ENCODE measurements around the gene BIRC5. TPM values are rescaled to one million over a fixed set of nuclear protein-coding genes. Genes with fewer than 3 reads are reported as not detected.

Gene BIRC5
- total RNA-seq, 6 experiments from 2014 or later: 0.57 to 2.0 (median 1.4) TPM

DNA sequence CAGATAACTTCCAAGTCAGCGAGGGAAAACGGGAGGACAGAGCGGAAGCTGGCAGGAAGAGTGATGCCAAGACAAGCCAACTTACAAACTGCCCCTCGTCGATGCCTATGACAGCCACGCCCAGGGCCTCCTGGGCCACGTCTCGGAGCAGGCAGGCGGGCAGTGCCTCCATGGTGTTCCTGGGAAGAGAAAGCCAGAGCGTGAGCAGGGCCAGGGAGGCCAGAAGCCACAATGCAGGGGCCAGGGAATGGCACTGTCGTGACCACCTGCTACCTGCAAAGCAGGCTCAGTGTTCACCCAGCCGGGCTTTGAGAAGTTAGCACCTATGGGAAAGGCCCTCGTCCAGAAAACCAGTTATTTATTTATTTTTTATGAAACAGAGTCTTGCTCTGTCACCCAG, 31.5 kb upstream of the BIRC5 start:
- ATAC-seq (no peak), DNase-seq (peak in 1 of 3 donors; percentile 37)
- Histone ChIP-seq H3K4me3 (no peak overlapping the region), H3K27me3 (no peaks in the 10 kb centered on the region), H3K4me1 (peaks cover 0 to 30% (median 15%) of the 10 kb centered on the region in 4 donors), H3K27ac (no peak overlapping the region), H3K36me3 (no peaks in the 10 kb centered on the region), H3K9me3 (no peaks in the 10 kb centered on the region)
- TF ChIP-seq, protein P1, sequence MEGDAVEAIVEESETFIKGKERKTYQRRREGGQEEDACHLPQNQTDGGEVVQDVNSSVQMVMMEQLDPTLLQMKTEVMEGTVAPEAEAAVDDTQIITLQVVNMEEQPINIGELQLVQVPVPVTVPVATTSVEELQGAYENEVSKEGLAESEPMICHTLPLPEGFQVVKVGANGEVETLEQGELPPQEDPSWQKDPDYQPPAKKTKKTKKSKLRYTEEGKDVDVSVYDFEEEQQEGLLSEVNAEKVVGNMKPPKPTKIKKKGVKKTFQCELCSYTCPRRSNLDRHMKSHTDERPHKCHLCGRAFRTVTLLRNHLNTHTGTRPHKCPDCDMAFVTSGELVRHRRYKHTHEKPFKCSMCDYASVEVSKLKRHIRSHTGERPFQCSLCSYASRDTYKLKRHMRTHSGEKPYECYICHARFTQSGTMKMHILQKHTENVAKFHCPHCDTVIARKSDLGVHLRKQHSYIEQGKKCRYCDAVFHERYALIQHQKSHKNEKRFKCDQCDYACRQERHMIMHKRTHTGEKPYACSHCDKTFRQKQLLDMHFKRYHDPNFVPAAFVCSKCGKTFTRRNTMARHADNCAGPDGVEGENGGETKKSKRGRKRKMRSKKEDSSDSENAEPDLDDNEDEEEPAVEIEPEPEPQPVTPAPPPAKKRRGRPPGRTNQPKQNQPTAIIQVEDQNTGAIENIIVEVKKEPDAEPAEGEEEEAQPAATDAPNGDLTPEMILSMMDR (IDR thresholded peaks at IDR 0.05): no peak
- TF ChIP-seq POLR2A (IDR thresholded peaks at IDR 0.05): no peak
- WGBS (ENCODE audit: insufficient coverage, low coverage, low lambda C conversion rate, missing lambda C conversion rate): 89% methylated on average over 6 of the region's 13 CpGs
- intact Hi-C loops (cut with DNase I): no loop called here

DNA sequence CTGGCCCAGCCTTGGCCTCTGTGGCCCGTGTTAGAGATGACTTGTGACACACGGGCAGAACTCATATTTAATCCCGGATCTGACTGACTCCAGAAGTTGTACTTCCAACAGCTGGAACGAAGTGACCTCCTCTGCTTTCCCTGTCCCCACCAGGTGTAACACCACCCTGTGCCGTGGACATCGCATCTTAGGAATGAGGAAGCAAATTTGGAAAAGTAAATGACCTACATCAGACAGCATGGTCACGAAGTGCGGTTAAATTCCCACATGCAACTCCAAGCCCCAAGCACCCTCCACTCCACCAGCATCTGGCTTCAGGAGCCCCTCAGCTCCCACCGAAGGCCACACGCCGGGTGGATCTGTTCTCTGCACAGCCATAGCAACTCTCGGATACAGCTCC, 30.1 kb upstream of the BIRC5 start:
- ATAC-seq (no peak), DNase-seq (peak in 1 of 3 donors; percentile 42)
- intact Hi-C loops (cut with DNase I): no loop called here
- no peaks in the 10 kb centered on the region for H3K9me3 ChIP-seq
- no peaks in the 10 kb centered on the region for H3K27me3 ChIP-seq
- H3K27ac ChIP-seq: peak overlapping the region in 2 of 3 donors; percentile 30 to 71
- no peak overlapping the region for H3K4me3 ChIP-seq
- TF ChIP-seq, protein P1 (IDR thresholded peaks at IDR 0.05): no peak
- no peak for TF ChIP-seq POLR2A (IDR thresholded peaks at IDR 0.05)
- 61% methylated on average over 8 of the region's 12 CpGs for WGBS (ENCODE audit: insufficient coverage, low coverage, low lambda C conversion rate, missing lambda C conversion rate)
- H3K36me3 ChIP-seq: no peaks in the 10 kb centered on the region
- H3K4me1 ChIP-seq: peaks cover 0 to 32% (median 15%) of the 10 kb centered on the region in 4 donors

DNA sequence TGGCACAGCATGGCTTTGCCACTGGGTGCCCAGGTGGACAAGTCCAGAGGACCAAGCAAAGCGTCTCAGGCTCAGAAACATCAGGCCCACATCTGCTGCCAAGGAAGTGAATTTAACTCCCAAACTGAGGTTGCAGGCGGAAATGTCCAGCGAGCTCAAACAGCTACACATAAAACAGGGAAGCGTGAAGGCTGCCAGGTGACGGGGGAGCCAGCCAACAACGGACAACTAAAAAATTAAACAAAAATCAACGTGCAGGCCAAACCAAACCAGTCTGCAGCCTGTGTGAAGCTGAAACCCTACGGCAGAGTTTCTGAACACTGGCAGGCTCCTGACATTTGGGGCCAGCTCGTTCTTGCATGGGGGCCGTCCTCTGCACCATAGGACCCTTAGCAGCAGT, 29.7 kb upstream of the BIRC5 start:
- no peaks in the 10 kb centered on the region for H3K36me3 ChIP-seq
- H3K27ac ChIP-seq: peak overlapping the region; percentile 24 to 71 (median 30)
- TF ChIP-seq, protein P1 (IDR thresholded peaks at IDR 0.05): no peak
- TF ChIP-seq POLR2A (IDR thresholded peaks at IDR 0.05): no peak
- ATAC-seq: peak in 2 of 4 donors; percentile 0 to 1
- no peak overlapping the region for H3K4me3 ChIP-seq
- WGBS (ENCODE audit: insufficient coverage, low coverage, low lambda C conversion rate, missing lambda C conversion rate): 63% methylated on average over 3 of the region's 10 CpGs
- H3K4me1 ChIP-seq: peaks cover 0 to 35% (median 15%) of the 10 kb centered on the region in 4 donors
- DNase-seq: peak in 1 of 3 donors; percentile 80
- intact Hi-C loops (cut with DNase I): no loop called here
- no peaks in the 10 kb centered on the region for H3K27me3 ChIP-seq
- no peaks in the 10 kb centered on the region for H3K9me3 ChIP-seq

DNA sequence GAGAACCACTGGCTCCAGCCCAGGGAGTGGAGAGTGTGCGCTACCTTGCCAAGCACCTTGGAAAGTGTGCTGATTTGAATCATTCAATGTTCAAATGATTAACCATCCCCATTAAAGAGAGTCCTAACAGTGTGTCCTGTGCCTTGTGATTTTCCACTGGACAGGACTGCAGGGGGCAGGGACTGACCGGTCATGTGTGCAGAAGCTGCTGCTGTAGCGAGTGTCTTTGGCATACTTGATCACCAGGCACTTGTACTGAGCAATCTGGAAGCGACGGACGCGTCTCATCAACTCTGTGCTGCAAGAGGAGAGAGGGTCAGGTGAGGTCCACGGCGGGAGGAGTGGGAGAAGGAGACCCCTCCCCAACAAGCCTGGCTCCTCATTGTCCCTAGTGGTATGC, 29.2 kb upstream of the BIRC5 start:
- WGBS (ENCODE audit: insufficient coverage, low coverage, low lambda C conversion rate, missing lambda C conversion rate): 28% methylated on average over 9 of the region's 9 CpGs
- Histone ChIP-seq H3K27me3 (no peaks in the 10 kb centered on the region), H3K4me3 (peak overlapping the region in 2 of 3 donors; percentile 19 to 47), H3K36me3 (no peaks in the 10 kb centered on the region), H3K9me3 (no peaks in the 10 kb centered on the region), H3K4me1 (peaks cover 0 to 40% (median 17%) of the 10 kb centered on the region in 4 donors), H3K27ac (peak overlapping the region; percentile 24 to 71 (median 45))
- intact Hi-C loops (cut with DNase I): no loop called here
- DNase-seq (peak; percentile 62 to 91 (median 85)), ATAC-seq (peak; percentile 42 to 69 (median 61))
- TF ChIP-seq, protein P1 (IDR thresholded peaks at IDR 0.05): no peak
- peak; percentile 57 for TF ChIP-seq POLR2A (IDR thresholded peaks at IDR 0.05)
